ENCODE results near the gene OCA2. TPM values are rescaled to one million over a fixed set of nuclear protein-coding genes. Genes with fewer than 3 reads are reported as not detected.

OCA2 gene
- total RNA-seq, 1 experiment from 2014 or later = 0.31 TPM

GRCh38 chr15:27869697-27870281, 229.3 kb downstream of the OCA2 start:
- H3K9ac ChIP-seq (ENCODE audit: extremely low read depth, insufficient read length, low read length) = no peak overlapping the region
- H3K23ac ChIP-seq (ENCODE audit: insufficient read length, low read depth, low read length) = no peak overlapping the region
- no peak overlapping the region for H3K4ac ChIP-seq (ENCODE audit: low read depth, low read length)
- no peak overlapping the region for H2BK20ac ChIP-seq (ENCODE audit: low read depth, low read length, poor library complexity, severe bottlenecking)
- Mint-ChIP-seq H3K4me3 (no peak overlapping the region), H3K27me3 (ENCODE audit: low read depth) (peaks cover 3% of the 10 kb centered on the region; the same call in 1 of the 2 replicates), H3K4me1 (peaks cover 0 to 4% of the 10 kb centered on the region in 2 experiments; a peak in 1 of 4 replicates), H3K27ac (no peak overlapping the region), H3K9me3 (no peaks in the 10 kb centered on the region; a peak in 1 of 5 replicates), H3K36me3 (ENCODE audit: insufficient read depth in 1 of 3, low read depth in 3 of 3) (no peaks in the 10 kb centered on the region)
- no peaks in the 10 kb centered on the region for H3K23me2 ChIP-seq (ENCODE audit: insufficient read length, low read depth, low read length, poor library complexity, severe bottlenecking)
- no peaks in the 10 kb centered on the region for H3K4me1 ChIP-seq (ENCODE audit: insufficient read depth, low read length)
- H3T11ph ChIP-seq (ENCODE audit: low read length) = no peak overlapping the region
- H3K56ac ChIP-seq (ENCODE audit: insufficient read length, low read depth, low read length) = no peak overlapping the region
- H3K27me3 ChIP-seq (ENCODE audit: insufficient read depth, low read length) = no peaks in the 10 kb centered on the region
- no peaks in the 10 kb centered on the region for H3K79me1 ChIP-seq (ENCODE audit: insufficient read depth, low read depth, low read length, poor library complexity, severe bottlenecking)
- no peak overlapping the region for H3K18ac ChIP-seq (ENCODE audit: insufficient read length, low read depth, low read length)
- no peak overlapping the region for H2BK120ac ChIP-seq (ENCODE audit: low read depth, low read length, poor library complexity, severe bottlenecking)
- H4K20me1 ChIP-seq (ENCODE audit: control insufficient read depth, insufficient read depth, insufficient read length) = no peaks in the 10 kb centered on the region
- DNase-seq = no peak
- H4K5ac ChIP-seq (ENCODE audit: insufficient read length, low read depth, low read length) = no peak overlapping the region
- H4K8ac ChIP-seq (replicated peaks; ENCODE audit: insufficient read length, low read depth, low read length) = no peak overlapping the region
- WGBS (ENCODE audit: extremely low coverage, insufficient read length, low lambda C conversion rate) = no CpG with 5 or more reads among the region's 17 CpGs
- no peak overlapping the region for H3K4me2 ChIP-seq (ENCODE audit: insufficient read depth, insufficient read length, low read length)
- no peak overlapping the region for H4K91ac ChIP-seq (ENCODE audit: insufficient read length, low read depth, low read length)
- H2BK12ac ChIP-seq (ENCODE audit: insufficient read length, low read depth, low read length) = no peak overlapping the region
- no peak overlapping the region for H2BK5ac ChIP-seq (ENCODE audit: insufficient read length, low read length)
- H2AFZ ChIP-seq (ENCODE audit: low read length) = no peak overlapping the region
- no peaks in the 10 kb centered on the region for H3K79me2 ChIP-seq (ENCODE audit: insufficient read depth, low read length)
- no peak overlapping the region for H3K27ac ChIP-seq (ENCODE audit: insufficient read length, low read depth, low read length)
- no peak overlapping the region for H2BK15ac ChIP-seq (ENCODE audit: low read depth, low read length)
- no peak overlapping the region for H2AK5ac ChIP-seq (ENCODE audit: insufficient read length, low read length)
- H3K14ac ChIP-seq (ENCODE audit: insufficient read depth, low read length) = no peak overlapping the region
- TF ChIP-seq, protein P1, sequence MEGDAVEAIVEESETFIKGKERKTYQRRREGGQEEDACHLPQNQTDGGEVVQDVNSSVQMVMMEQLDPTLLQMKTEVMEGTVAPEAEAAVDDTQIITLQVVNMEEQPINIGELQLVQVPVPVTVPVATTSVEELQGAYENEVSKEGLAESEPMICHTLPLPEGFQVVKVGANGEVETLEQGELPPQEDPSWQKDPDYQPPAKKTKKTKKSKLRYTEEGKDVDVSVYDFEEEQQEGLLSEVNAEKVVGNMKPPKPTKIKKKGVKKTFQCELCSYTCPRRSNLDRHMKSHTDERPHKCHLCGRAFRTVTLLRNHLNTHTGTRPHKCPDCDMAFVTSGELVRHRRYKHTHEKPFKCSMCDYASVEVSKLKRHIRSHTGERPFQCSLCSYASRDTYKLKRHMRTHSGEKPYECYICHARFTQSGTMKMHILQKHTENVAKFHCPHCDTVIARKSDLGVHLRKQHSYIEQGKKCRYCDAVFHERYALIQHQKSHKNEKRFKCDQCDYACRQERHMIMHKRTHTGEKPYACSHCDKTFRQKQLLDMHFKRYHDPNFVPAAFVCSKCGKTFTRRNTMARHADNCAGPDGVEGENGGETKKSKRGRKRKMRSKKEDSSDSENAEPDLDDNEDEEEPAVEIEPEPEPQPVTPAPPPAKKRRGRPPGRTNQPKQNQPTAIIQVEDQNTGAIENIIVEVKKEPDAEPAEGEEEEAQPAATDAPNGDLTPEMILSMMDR (conservative IDR thresholded peaks at IDR 0.05) = no peak
- no peaks in the 10 kb centered on the region for H3K9me3 ChIP-seq (ENCODE audit: control insufficient read depth, low read depth, low read length)

All from H9 (cell line).